Measurements from ENCODE around the gene KCNIP4.

DNA sequence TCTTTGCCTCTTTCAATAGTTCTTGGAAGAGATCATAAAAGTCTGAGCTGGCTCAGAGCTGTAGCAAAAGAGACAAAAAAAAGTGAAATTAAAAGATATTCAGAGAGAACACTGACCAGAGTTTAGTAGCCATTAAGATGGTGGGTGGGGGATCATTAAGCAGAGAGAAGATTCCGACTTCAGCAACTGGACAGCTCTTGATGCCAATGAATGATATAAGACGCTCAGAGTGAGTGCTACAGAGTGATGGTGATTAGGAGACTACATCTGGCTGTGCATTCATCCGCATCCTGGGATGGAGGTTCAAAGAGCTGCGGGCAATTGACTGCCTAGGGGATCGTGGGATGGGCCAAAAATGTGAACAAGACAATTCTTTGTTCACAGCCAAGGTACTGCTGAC lies 1069.8 kb downstream of the KCNIP4 start:
- TF ChIP-seq EZH2 (IDR thresholded peaks at IDR 0.05; ENCODE audit: low read depth): no peak
- no peak for TF ChIP-seq CTCF (conservative IDR thresholded peaks at IDR 0.05)
